ENCODE results near the gene ZNF445. TPM values are rescaled to one million over a fixed set of nuclear protein-coding genes. Genes with fewer than 3 reads are reported as not detected.
A peak's percentile ranks its signal among the peaks of the same experiment; 100 is the strongest.

The ZNF445 gene
- total and polyA plus RNA-seq, 9 of the 15 experiments (the other 6 are each of a cell fraction or from before 2014, with no cell fraction given), result 1.2 to 26.9 (median 10.6) TPM

DNA sequence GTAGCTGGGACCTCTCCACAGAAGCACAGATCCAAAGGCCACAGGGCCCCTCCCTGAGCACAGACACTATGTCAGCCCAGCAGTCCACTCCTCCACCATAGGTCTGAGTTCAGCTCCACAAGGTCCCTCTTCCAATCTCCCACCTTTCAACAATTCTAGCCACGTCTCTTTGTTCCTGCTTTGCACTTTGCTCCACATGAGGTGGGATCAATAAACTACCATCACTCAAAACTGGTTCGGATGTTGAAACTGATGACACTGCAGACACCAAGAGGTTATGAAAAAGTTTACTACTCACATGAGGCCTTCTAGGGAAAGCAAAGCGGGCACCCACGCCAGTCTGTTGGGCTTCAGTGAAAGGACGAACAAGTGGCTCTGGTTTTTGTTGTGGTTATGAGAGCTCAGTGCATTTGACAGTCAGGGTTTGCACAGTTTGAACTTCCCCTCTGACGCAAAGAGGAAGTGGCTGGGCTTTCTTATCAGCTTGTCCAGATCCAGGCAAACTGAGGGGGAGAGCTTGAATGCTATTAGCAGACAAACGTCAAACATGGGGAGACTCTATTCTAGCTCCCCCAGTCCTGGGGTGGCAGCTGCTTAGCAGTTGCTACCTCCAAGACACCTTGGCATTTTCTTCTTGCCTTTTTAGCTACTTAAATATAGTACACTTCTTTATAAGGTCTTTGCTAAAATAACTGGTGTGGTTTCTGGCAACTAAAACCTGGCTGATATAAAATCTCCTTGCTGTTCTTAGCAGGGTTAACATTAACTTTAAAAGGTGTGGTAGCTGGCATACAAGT is 37.8 kb downstream of the ZNF445 start (continued):
- TF ChIP-seq THRA (IDR thresholded peaks at IDR 0.05) (no peak), ZNF12 (CRISPR knock-in tag; IDR thresholded peaks at IDR 0.05) (peak; percentile 90), NR2F6 (CRISPR knock-in tag; IDR thresholded peaks at IDR 0.05) (no peak), RBM22 (IDR thresholded peaks at IDR 0.05; ENCODE audit: low read depth, low read length, poor library complexity, severe bottlenecking) (no peak), ZNF395 (CRISPR knock-in tag; IDR thresholded peaks at IDR 0.05) (peak; percentile 50; the same call in 1 of the 2 replicates), DDX20 (tag; IDR thresholded peaks at IDR 0.05; ENCODE audit: low read depth) (0 out of 2 replicates have a peak, but pooled peaks have one; percentile 18), KLF16 (IDR thresholded peaks at IDR 0.05) (peak; percentile 98), TEAD1 (CRISPR knock-in tag; IDR thresholded peaks at IDR 0.05) (peak; percentile 77 to 81), BACH1 (tag; IDR thresholded peaks at IDR 0.05) (peak; percentile 77)
- TF ChIP-seq, protein P1, sequence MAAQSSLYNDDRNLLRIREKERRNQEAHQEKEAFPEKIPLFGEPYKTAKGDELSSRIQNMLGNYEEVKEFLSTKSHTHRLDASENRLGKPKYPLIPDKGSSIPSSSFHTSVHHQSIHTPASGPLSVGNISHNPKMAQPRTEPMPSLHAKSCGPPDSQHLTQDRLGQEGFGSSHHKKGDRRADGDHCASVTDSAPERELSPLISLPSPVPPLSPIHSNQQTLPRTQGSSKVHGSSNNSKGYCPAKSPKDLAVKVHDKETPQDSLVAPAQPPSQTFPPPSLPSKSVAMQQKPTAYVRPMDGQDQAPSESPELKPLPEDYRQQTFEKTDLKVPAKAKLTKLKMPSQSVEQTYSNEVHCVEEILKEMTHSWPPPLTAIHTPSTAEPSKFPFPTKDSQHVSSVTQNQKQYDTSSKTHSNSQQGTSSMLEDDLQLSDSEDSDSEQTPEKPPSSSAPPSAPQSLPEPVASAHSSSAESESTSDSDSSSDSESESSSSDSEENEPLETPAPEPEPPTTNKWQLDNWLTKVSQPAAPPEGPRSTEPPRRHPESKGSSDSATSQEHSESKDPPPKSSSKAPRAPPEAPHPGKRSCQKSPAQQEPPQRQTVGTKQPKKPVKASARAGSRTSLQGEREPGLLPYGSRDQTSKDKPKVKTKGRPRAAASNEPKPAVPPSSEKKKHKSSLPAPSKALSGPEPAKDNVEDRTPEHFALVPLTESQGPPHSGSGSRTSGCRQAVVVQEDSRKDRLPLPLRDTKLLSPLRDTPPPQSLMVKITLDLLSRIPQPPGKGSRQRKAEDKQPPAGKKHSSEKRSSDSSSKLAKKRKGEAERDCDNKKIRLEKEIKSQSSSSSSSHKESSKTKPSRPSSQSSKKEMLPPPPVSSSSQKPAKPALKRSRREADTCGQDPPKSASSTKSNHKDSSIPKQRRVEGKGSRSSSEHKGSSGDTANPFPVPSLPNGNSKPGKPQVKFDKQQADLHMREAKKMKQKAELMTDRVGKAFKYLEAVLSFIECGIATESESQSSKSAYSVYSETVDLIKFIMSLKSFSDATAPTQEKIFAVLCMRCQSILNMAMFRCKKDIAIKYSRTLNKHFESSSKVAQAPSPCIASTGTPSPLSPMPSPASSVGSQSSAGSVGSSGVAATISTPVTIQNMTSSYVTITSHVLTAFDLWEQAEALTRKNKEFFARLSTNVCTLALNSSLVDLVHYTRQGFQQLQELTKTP (IDR thresholded peaks at IDR 0.05; ENCODE audit: low read depth in 1 of 2, partially characterized antibody in 2 of 2), result peak in 1 of 2 experiments; percentile 93
- TF ChIP-seq, protein P2, sequence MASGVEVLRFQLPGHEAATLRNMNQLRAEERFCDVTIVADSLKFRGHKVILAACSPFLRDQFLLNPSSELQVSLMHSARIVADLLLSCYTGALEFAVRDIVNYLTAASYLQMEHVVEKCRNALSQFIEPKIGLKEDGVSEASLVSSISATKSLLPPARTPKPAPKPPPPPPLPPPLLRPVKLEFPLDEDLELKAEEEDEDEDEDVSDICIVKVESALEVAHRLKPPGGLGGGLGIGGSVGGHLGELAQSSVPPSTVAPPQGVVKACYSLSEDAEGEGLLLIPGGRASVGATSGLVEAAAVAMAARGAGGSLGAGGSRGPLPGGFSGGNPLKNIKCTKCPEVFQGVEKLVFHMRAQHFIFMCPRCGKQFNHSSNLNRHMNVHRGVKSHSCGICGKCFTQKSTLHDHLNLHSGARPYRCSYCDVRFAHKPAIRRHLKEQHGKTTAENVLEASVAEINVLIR (CRISPR knock-in tag; IDR thresholded peaks at IDR 0.05), result peak; percentile 88
- TF ChIP-seq, protein P3, sequence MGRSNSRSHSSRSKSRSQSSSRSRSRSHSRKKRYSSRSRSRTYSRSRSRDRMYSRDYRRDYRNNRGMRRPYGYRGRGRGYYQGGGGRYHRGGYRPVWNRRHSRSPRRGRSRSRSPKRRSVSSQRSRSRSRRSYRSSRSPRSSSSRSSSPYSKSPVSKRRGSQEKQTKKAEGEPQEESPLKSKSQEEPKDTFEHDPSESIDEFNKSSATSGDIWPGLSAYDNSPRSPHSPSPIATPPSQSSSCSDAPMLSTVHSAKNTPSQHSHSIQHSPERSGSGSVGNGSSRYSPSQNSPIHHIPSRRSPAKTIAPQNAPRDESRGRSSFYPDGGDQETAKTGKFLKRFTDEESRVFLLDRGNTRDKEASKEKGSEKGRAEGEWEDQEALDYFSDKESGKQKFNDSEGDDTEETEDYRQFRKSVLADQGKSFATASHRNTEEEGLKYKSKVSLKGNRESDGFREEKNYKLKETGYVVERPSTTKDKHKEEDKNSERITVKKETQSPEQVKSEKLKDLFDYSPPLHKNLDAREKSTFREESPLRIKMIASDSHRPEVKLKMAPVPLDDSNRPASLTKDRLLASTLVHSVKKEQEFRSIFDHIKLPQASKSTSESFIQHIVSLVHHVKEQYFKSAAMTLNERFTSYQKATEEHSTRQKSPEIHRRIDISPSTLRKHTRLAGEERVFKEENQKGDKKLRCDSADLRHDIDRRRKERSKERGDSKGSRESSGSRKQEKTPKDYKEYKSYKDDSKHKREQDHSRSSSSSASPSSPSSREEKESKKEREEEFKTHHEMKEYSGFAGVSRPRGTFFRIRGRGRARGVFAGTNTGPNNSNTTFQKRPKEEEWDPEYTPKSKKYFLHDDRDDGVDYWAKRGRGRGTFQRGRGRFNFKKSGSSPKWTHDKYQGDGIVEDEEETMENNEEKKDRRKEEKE (IDR thresholded peaks at IDR 0.05; ENCODE audit: borderline replicate concordance in 1 of 2, control insufficient read depth in 1 of 2, low read depth in 2 of 2, low read length in 1 of 2), result 0 out of 4 replicates have a peak, but pooled peaks of 1 of the 2 experiments have one; percentile 12

All from K562 (cell line).